Body of pancreas (tissue), 4 donors: ENCODE measurements around the gene SLC18A3. TPM values are rescaled to one million over a fixed set of nuclear protein-coding genes. Genes with fewer than 3 reads are reported as not detected.

ENCODE experiments used
- ATAC-seq: fragments of 150-250 bp; one replicate; pipeline ENCODE4 v1.9.1; 2016
- DNase-seq, 4 donors: peaks; one replicate each; pipeline ENCODE4 v3.0.0-alpha.2; 2019
- H3K27ac ChIP-seq, 4 donors: fragments of 200-600 bp; sonication (generic); 1 replicate in 3 of 4; 2 replicates in 1 of 4; pipeline versions ENCODE4 v1.5.1 to v1.6.1; 2016 to 2019; ENCODE audit warnings: mild to moderate bottlenecking in 1 of 4, mixed read lengths in 1 of 4, moderate library complexity in 1 of 4
- H3K27me3 ChIP-seq, 2 donors: fragments of 200-600 bp; sonication (generic); one replicate each; pipeline ENCODE4 v1.6.0; 2016; ENCODE audit warnings: mild to moderate bottlenecking in 1 of 2
- H3K36me3 ChIP-seq, 2 donors: fragments of 200-600 bp; sonication (generic); replicated peaks in 1 of 2; 2 replicates each; pipeline ENCODE4 v1.5.1; 2016; ENCODE audit warnings: low read depth in 2 of 2; ENCODE audit not compliant: insufficient read depth in 1 of 2
- H3K4me1 ChIP-seq: fragments of 200-600 bp; sonication (generic); one replicate; pipeline ENCODE4 v1.6.0; 2016
- H3K4me3 ChIP-seq, 2 donors: fragments of 200-600 bp; sonication (generic); 1 replicate in 1 of 2; 2 replicates in 1 of 2; pipeline ENCODE4 v1.5.1; 2016 to 2019
- H3K9me3 ChIP-seq, 3 donors: fragments of 200-600 bp; sonication (generic); 1 replicate in 2 of 3; 2 replicates in 1 of 3; pipeline ENCODE4 v1.5.1; 2016
- POLR2A ChIP-seq, 3 donors: fragments of 450-650 bp; IDR thresholded peaks; one replicate each; pipeline ENCODE4 v1.6.1; 2016; ENCODE audit warnings: antibody characterized with exemption in 3 of 3, mild to moderate bottlenecking in 2 of 3
- WGBS, 2 donors: methylation state at CpG; one replicate each; pipeline ENCODE4 v1.1.5; 2017; 5-methylcytosine and 5-hydroxymethylcytosine counted together
- intact Hi-C: fragments of 100-400 bp; cut with DNase I; formaldehyde crosslinking; loops from one replicate; pipeline ENCODE4 v1.15.1; 2023
- total RNA-seq, 2 donors: library from RNA; depleted of rRNA; stranded (reverse); fragments of >200 nt; gene quantifications; one replicate each; pipeline ENCODE4 v1.1.0, GENCODE V29; 2016
- TF ChIP-seq, protein P1 (sequence below), 7 experiments: fragments of 450-650 bp in 4 of 7; fragments of 200-600 bp in 3 of 7; sonication (generic) in 3 of 7; IDR thresholded peaks; one replicate each; pipeline ENCODE4 v1.5.1; 2016 to 2019; ENCODE audit warnings: antibody characterized with exemption in 7 of 7

The SLC18A3 gene
- total RNA-seq, 2 donors from 2014 or later = not detected

DNA sequence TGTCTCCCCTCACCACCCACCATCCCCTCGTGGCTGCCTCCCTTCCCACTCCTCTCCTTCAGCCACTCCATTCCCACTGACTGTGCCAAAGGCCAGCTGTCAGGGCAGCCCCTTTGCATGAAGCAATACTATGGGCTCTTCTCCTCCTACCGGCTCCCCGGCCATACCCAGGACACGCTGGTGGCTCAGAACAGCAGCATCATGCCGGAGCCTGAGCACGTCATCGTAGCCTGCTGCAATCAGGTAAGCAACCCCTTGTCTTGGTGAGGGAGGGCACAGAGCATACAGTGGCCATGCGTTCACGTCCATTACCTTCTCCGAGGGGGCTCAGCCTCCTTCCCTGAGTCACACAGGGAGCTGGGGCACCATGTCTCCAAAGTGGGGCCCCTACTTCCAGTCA, 15.3 kb downstream of the SLC18A3 start:
- H3K27ac ChIP-seq = no peak overlapping the region
- TF ChIP-seq POLR2A (IDR thresholded peaks at IDR 0.05) = no peak
- TF ChIP-seq, protein P1, sequence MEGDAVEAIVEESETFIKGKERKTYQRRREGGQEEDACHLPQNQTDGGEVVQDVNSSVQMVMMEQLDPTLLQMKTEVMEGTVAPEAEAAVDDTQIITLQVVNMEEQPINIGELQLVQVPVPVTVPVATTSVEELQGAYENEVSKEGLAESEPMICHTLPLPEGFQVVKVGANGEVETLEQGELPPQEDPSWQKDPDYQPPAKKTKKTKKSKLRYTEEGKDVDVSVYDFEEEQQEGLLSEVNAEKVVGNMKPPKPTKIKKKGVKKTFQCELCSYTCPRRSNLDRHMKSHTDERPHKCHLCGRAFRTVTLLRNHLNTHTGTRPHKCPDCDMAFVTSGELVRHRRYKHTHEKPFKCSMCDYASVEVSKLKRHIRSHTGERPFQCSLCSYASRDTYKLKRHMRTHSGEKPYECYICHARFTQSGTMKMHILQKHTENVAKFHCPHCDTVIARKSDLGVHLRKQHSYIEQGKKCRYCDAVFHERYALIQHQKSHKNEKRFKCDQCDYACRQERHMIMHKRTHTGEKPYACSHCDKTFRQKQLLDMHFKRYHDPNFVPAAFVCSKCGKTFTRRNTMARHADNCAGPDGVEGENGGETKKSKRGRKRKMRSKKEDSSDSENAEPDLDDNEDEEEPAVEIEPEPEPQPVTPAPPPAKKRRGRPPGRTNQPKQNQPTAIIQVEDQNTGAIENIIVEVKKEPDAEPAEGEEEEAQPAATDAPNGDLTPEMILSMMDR (IDR thresholded peaks at IDR 0.05) = no peak
- ATAC-seq = no peak

GRCh38 chr10:49627038-49627437, 16.9 kb downstream of the SLC18A3 start:
- WGBS, 2 donors = 86 to 87% methylated on average over 7 of the region's 7 CpGs
- H3K27me3 ChIP-seq = no peaks in the 10 kb centered on the region
- no peaks in the 10 kb centered on the region for H3K36me3 ChIP-seq
- no peak for ATAC-seq
- no peaks in the 10 kb centered on the region for H3K4me1 ChIP-seq
- no peak overlapping the region for H3K4me3 ChIP-seq
- intact Hi-C loops = no loop called here
- no peak for TF ChIP-seq POLR2A (IDR thresholded peaks at IDR 0.05)
- TF ChIP-seq, protein P1 (IDR thresholded peaks at IDR 0.05) = no peak
- no peak for DNase-seq
- no peak overlapping the region for H3K27ac ChIP-seq
- no peaks in the 10 kb centered on the region for H3K9me3 ChIP-seq

More for the DNA sequence above, 15.3 kb downstream of the SLC18A3 start:
- no peaks in the 10 kb centered on the region for H3K4me1 ChIP-seq
- H3K4me3 ChIP-seq = no peak overlapping the region
- no peak for DNase-seq
- no peaks in the 10 kb centered on the region for H3K9me3 ChIP-seq
- intact Hi-C loops = no loop called here
- WGBS, 2 donors = 57 to 62% methylated on average over 10 of the region's 10 CpGs
- no peaks in the 10 kb centered on the region for H3K36me3 ChIP-seq
- H3K27me3 ChIP-seq = no peaks in the 10 kb centered on the region

DNA sequence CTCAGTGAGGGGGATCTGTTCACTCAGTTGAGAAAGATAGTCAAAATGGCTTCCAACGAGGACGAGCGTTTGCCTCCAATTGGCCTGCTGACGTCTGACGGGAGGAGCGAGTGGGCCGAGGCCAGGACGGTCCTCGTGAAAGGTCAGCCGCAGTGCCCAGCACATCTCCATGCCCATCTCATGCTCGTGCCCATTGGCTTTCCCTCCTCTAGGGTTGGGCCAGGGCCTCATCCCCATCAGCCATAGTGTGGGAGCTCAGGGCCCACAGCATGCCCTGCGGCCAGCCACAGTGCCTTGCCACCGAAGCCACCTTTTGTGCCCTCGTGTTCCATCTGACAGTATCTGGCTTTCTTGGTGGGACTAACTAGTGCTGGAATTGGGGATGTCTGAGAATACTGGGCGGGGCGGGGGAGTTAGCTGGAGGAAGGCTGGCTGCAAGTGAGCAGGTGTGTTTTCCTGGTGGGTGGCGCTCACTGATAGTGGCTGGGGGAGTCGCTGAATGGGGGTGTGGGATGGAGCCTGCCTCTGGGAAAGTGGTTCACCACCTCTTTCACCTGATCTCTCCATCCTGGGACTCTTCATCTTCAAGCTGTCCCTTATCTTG, 17.6 kb downstream of the SLC18A3 start:
- no peaks in the 10 kb centered on the region for H3K4me1 ChIP-seq
- H3K27me3 ChIP-seq = no peaks in the 10 kb centered on the region
- no peak overlapping the region for H3K4me3 ChIP-seq
- intact Hi-C loops = no loop called here
- no peak for TF ChIP-seq POLR2A (IDR thresholded peaks at IDR 0.05)
- TF ChIP-seq, protein P1 (IDR thresholded peaks at IDR 0.05) = no peak
- no peaks in the 10 kb centered on the region for H3K9me3 ChIP-seq
- H3K27ac ChIP-seq = no peak overlapping the region
- 80 to 81% methylated on average over 17 of the region's 18 CpGs for WGBS, 2 donors
- H3K36me3 ChIP-seq = no peaks in the 10 kb centered on the region
- DNase-seq = no peak
- ATAC-seq = no peak

- no peaks in the 10 kb centered on the region for H3K36me3 ChIP-seq
- H3K4me1 ChIP-seq = no peaks in the 10 kb centered on the region
- intact Hi-C loops = no loop called here
- 82 to 92% methylated on average over 7 to 8 of the region's 8 CpGs for WGBS, 2 donors
- no peak overlapping the region for H3K27ac ChIP-seq
- no peak overlapping the region for H3K4me3 ChIP-seq
- no peak for TF ChIP-seq POLR2A (IDR thresholded peaks at IDR 0.05)
- ATAC-seq (no peak), DNase-seq (no peak)
- H3K27me3 ChIP-seq = no peaks in the 10 kb centered on the region
- H3K9me3 ChIP-seq = no peaks in the 10 kb centered on the region
Measured at GRCh38 chr10:49628599-49628998, 18.5 kb downstream of the SLC18A3 start.

DNA sequence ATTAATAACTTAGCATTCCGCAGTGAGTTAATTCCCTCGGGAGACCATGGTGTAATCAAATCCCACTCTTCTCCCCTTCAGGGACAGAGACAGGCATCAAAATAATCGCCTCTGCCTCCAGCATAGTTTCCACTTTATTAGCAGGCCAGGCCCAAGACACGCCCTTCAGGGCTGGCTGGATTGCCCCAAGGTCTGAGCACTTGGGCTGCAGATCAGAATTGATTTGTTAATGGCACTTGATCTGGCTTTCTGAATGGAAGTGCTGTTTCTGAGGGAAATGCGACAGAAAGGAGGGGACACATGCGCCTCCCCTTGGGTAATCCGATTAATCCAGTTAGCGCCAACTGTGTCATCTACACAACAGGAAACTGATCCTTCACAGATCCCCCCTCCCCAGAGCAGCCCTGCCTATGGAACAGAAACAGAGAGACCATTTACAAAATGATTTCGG, 19.3 kb downstream of the SLC18A3 start:
- ATAC-seq = no peak
- intact Hi-C loops = no loop called here
- Histone ChIP-seq H3K27ac (no peak overlapping the region), H3K4me1 (no peaks in the 10 kb centered on the region), H3K36me3 (no peaks in the 10 kb centered on the region), H3K9me3 (no peaks in the 10 kb centered on the region), H3K4me3 (no peak overlapping the region), H3K27me3 (no peaks in the 10 kb centered on the region)
- TF ChIP-seq, protein P1 (IDR thresholded peaks at IDR 0.05) = no peak
- TF ChIP-seq POLR2A (IDR thresholded peaks at IDR 0.05) = no peak
- 56 to 75% methylated on average over 9 of the region's 9 CpGs for WGBS, 2 donors
- DNase-seq = no peak
